ENCODE measurements around the gene ZNF592. TPM values are rescaled to one million over a fixed set of nuclear protein-coding genes. Genes with fewer than 3 reads are reported as not detected.

The ZNF592 gene
- total and polyA plus RNA-seq, 9 of the 15 experiments (the other 6 are each of a cell fraction or from before 2014, with no cell fraction given), result 0.88 to 23.8 (median 7.4) TPM

- TF ChIP-seq ZNF79 (CRISPR knock-in tag; IDR thresholded peaks at IDR 0.05; ENCODE audit: low read depth) (no peak), ZNF318 (IDR thresholded peaks at IDR 0.05; ENCODE audit: borderline replicate concordance in 1 of 2, low read depth in 1 of 2) (0 out of 4 replicates have a peak, but pooled peaks of 1 of the 2 experiments have one; percentile 19), ZBTB34 (CRISPR knock-in tag; IDR thresholded peaks at IDR 0.05) (no peak), PHB2 (IDR thresholded peaks at IDR 0.05; ENCODE audit: low read depth) (no peak; the same call in 1 of the 2 replicates), GTF2F1 (IDR thresholded peaks at IDR 0.05; ENCODE audit: low read depth, low read length) (peak; percentile 47; the same call in 1 of the 2 replicates), FOXA1 (IDR thresholded peaks at IDR 0.05; ENCODE audit: borderline replicate concordance) (no peak), ZKSCAN8 (CRISPR knock-in tag; IDR thresholded peaks at IDR 0.05) (no peak), ZC3H8 (IDR thresholded peaks at IDR 0.05) (no peak; the same call in 1 of the 2 replicates), CHD4 (IDR thresholded peaks at IDR 0.05; ENCODE audit: insufficient read depth, insufficient replicate concordance, low read depth, low read length, poor library complexity, severe bottlenecking) (no peak), ZNF395 (CRISPR knock-in tag; IDR thresholded peaks at IDR 0.05) (no peak; the same call in 1 of the 2 replicates), SIRT6 (IDR thresholded peaks at IDR 0.05; ENCODE audit: low read depth, low read length) (no peak), CBX8 (IDR thresholded peaks at IDR 0.05; ENCODE audit: borderline replicate concordance, extremely low read depth, low read depth, low read length, poor library complexity, severe bottlenecking) (no peak), SRSF7 (optimal IDR thresholded peaks at IDR 0.05; ENCODE audit: low read depth, low read length) (no peak), THRAP3 (IDR thresholded peaks at IDR 0.05; ENCODE audit: borderline replicate concordance) (0 out of 2 replicates have a peak, but pooled peaks have one; percentile 84), ZNF431 (CRISPR knock-in tag; IDR thresholded peaks at IDR 0.05) (no peak), GTF2E2 (tag; IDR thresholded peaks at IDR 0.05) (peak; percentile 76)
Observed at GRCh38 chr15:84716036-84716732, 32.2 kb upstream of the ZNF592 start, which contains the start of gene SEC11A (continued).

All from K562 (cell line).